ENCODE results near the gene TNFSF8.

TNFSF8 gene

GRCh38 chr9:114864471-114864870 lies 65.9 kb downstream of the TNFSF8 start:
- no peak for DNase-seq

GRCh38 chr9:114861922-114862605 lies 68.3 kb downstream of the TNFSF8 start:
- DNase-seq: no peak

GRCh38 chr9:114861273-114861672 lies 69.1 kb downstream of the TNFSF8 start:
- DNase-seq: no peak

- DNase-seq: no peak
Measured at GRCh38 chr9:114860187-114860586, 70.2 kb downstream of the TNFSF8 start.

GRCh38 chr9:114856942-114857315 lies 73.5 kb downstream of the TNFSF8 start:
- DNase-seq: no peak

GRCh38 chr9:114856215-114856941 lies 74.0 kb downstream of the TNFSF8 start:
- no peak for DNase-seq

- no peak for DNase-seq
Measured at GRCh38 chr9:114855488-114855887, 74.9 kb downstream of the TNFSF8 start.

GRCh38 chr9:114854736-114855355 lies 75.5 kb downstream of the TNFSF8 start:
- no peak for DNase-seq

GRCh38 chr9:114853071-114853855 lies 77.1 kb downstream of the TNFSF8 start:
- no peak for DNase-seq

GRCh38 chr9:114852050-114852594 lies 78.3 kb downstream of the TNFSF8 start:
- DNase-seq: no peak

- DNase-seq: no peak
Measured at GRCh38 chr9:114851306-114851705, 79.1 kb downstream of the TNFSF8 start.
